ENCODE measurements around the gene C17orf113.
"Not testable (repeated sequence)": the region's sequence is repeated elsewhere in the genome, so short reads cannot be mapped to it uniquely, and the experiment has no call there.

C17orf113 gene

DNA sequence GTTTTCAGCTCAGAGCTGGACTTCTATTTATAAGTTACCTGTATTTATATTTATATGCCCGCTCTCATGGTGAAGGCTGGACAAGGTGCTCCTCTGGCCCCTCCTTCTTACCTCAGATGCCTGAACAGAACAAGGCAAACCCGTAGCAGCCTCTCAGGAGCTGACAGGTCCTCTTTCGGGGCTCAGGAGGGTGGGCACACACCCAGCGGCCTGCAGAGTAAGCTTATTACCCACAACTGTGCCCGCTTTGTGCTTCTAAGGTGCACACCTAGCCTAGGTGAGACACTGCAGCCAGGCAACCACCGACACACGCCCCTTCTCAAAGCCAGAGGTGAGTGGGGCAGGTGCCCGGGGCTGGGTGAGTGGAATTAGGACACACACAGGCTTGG lies 25.2 kb downstream of the C17orf113 start:
- Histone ChIP-seq H3F3A (ENCODE audit: insufficient read depth, low read length) (no peaks in the 10 kb centered on the region), H4K20me1 (ENCODE audit: insufficient read depth, low read length) (no peaks in the 10 kb centered on the region), H3K4me2 (ENCODE audit: low read length) (no peak overlapping the region), H3K27me3 (ENCODE audit: insufficient read depth, low read length) (no peaks in the 10 kb centered on the region), H3K9ac (ENCODE audit: low read length) (no peak overlapping the region), H3K4me3 (ENCODE audit: low read depth, low read length, poor library complexity, severe bottlenecking) (no peak overlapping the region), H3K9me2 (ENCODE audit: low read depth, low read length) (no peaks in the 10 kb centered on the region), H3K9me3 (ENCODE audit: low read length) (no peaks in the 10 kb centered on the region), H3K27ac (ENCODE audit: low read depth, low read length, poor library complexity, severe bottlenecking) (no peak overlapping the region), H3K36me3 (ENCODE audit: insufficient read depth, low read length) (peaks cover 28% of the 10 kb centered on the region), H2AFZ (ENCODE audit: low read length) (no peak overlapping the region), H3K79me2 (ENCODE audit: insufficient read depth, low read length) (peaks cover 2% of the 10 kb centered on the region; the same call in 1 of the 2 replicates), H3K4me1 (ENCODE audit: insufficient read depth, low read length, severe bottlenecking) (peaks cover 18% of the 10 kb centered on the region)
- no peak for TF ChIP-seq EZH2 (IDR thresholded peaks at IDR 0.05; ENCODE audit: borderline replicate concordance, low read length)
- TF ChIP-seq, protein P1, sequence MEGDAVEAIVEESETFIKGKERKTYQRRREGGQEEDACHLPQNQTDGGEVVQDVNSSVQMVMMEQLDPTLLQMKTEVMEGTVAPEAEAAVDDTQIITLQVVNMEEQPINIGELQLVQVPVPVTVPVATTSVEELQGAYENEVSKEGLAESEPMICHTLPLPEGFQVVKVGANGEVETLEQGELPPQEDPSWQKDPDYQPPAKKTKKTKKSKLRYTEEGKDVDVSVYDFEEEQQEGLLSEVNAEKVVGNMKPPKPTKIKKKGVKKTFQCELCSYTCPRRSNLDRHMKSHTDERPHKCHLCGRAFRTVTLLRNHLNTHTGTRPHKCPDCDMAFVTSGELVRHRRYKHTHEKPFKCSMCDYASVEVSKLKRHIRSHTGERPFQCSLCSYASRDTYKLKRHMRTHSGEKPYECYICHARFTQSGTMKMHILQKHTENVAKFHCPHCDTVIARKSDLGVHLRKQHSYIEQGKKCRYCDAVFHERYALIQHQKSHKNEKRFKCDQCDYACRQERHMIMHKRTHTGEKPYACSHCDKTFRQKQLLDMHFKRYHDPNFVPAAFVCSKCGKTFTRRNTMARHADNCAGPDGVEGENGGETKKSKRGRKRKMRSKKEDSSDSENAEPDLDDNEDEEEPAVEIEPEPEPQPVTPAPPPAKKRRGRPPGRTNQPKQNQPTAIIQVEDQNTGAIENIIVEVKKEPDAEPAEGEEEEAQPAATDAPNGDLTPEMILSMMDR (IDR thresholded peaks at IDR 0.05; ENCODE audit: low read length), result no peak; the same call in 1 of the 2 replicates

DNA sequence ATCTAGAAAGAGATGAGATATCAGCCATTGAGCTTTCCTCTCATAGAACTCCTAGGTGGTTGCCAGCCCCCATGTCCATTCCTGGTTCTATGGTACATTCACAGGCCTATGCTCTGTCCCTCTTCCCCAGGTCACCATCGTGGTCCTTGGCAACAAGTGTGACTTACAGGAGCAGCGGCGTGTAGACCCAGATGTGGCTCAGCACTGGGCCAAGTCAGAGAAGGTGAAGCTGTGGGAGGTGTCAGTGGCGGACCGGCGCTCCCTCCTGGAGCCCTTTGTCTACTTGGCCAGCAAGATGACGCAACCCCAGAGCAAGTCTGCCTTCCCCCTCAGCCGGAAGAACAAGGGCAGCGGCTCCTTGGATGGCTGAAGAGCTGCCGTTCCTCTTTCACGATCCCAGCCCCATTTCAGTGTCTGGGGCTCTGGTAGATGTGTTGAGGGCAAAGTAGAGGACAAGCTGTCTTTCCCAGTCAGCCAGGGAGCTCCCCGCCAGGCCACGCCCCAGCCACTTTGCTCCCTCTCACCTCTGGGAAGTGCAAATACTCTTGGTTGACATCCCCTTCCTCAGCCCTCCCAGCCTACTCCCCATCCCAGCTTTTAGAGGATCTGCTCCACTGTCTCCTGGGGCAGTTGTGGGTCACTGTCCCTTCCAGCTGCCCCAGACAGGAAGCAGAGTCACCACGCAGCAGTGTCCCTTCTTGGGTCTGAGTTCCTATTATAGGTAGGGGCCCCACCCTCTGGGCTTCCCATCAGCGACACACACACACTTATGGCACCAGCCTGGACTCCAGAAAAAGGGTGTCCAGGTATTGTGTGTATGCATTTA lies 26.7 kb downstream of the C17orf113 start:
- no peaks in the 10 kb centered on the region for H4K20me1 ChIP-seq (ENCODE audit: insufficient read depth, low read length)
- H3K4me1 ChIP-seq (ENCODE audit: insufficient read depth, low read length, severe bottlenecking), result peaks cover 23% of the 10 kb centered on the region
- no peak for TF ChIP-seq EZH2 (IDR thresholded peaks at IDR 0.05; ENCODE audit: borderline replicate concordance, low read length)
- TF ChIP-seq, protein P1 (IDR thresholded peaks at IDR 0.05; ENCODE audit: low read length), result no peak
- H3K79me2 ChIP-seq (ENCODE audit: insufficient read depth, low read length), result peaks cover 3% of the 10 kb centered on the region; the same call in 1 of the 2 replicates
- H3K27ac ChIP-seq (ENCODE audit: low read depth, low read length, poor library complexity, severe bottlenecking), result no peak overlapping the region
- peaks cover 28% of the 10 kb centered on the region for H3K36me3 ChIP-seq (ENCODE audit: insufficient read depth, low read length)
- no peaks in the 10 kb centered on the region for H3K9me3 ChIP-seq (ENCODE audit: low read length)
- no peak overlapping the region for H3K4me3 ChIP-seq (ENCODE audit: low read depth, low read length, poor library complexity, severe bottlenecking)
- no peak overlapping the region for H2AFZ ChIP-seq (ENCODE audit: low read length)
- no peaks in the 10 kb centered on the region for H3K9me2 ChIP-seq (ENCODE audit: low read depth, low read length)
- H3F3A ChIP-seq (ENCODE audit: insufficient read depth, low read length), result no peaks in the 10 kb centered on the region
- H3K4me2 ChIP-seq (ENCODE audit: low read length), result no peak overlapping the region
- H3K27me3 ChIP-seq (ENCODE audit: insufficient read depth, low read length), result no peaks in the 10 kb centered on the region
- no peak overlapping the region for H3K9ac ChIP-seq (ENCODE audit: low read length)

DNA sequence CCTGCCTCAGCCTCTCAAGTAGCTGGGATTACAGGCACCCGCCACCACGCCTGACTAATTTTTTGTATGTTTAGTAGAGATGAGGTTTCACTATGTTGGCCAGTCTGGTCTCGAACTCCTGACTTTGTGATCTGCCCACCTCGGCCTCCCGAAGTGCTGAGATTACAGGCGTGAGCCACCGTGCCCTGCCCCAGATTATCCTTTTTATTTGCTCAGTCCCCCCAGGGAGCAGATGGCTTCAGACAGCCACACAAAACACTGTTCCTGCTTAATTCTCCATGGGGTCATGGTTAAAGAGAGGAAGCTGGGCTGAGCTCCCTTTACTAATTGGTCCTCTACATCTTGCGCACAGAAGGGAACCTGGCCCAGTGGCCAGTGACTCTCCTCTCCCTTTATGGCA lies 29.6 kb downstream of the C17orf113 start:
- not testable (repeated sequence) for H2AFZ ChIP-seq (ENCODE audit: low read length); H4K20me1 ChIP-seq (ENCODE audit: insufficient read depth, low read length); H3F3A ChIP-seq (ENCODE audit: insufficient read depth, low read length); H3K9me2 ChIP-seq (ENCODE audit: low read depth, low read length); H3K27ac ChIP-seq (ENCODE audit: low read depth, low read length, poor library complexity, severe bottlenecking); H3K9me3 ChIP-seq (ENCODE audit: low read length); H3K27me3 ChIP-seq (ENCODE audit: insufficient read depth, low read length)
- H3K4me1 ChIP-seq (ENCODE audit: insufficient read depth, low read length, severe bottlenecking), result peaks cover 38% of the 10 kb centered on the region
- peak overlapping the region; percentile 71 for H3K4me2 ChIP-seq (ENCODE audit: low read length)
- peaks cover 15% of the 10 kb centered on the region for H3K79me2 ChIP-seq (ENCODE audit: insufficient read depth, low read length)
- H3K9ac ChIP-seq (ENCODE audit: low read length), result peak overlapping the region; percentile 93
- H3K36me3 ChIP-seq (ENCODE audit: insufficient read depth, low read length), result peaks cover 28% of the 10 kb centered on the region
- H3K4me3 ChIP-seq (ENCODE audit: low read depth, low read length, poor library complexity, severe bottlenecking), result peak overlapping the region; percentile 86
